HUES6 (cell line): ENCODE results near the gene UNC13C.

Experiments used
- H3K27ac ChIP-seq: 2 replicates; pipeline ENCODE4 v1.7.0; 2013; ENCODE audit warnings: low read depth, mild to moderate bottlenecking, low read length, inconsistent platforms
- H3K27me3 ChIP-seq: 2 replicates; pipeline ENCODE4 v1.6.1; 2013; ENCODE audit warnings: low read length; ENCODE audit not compliant: control insufficient read depth, insufficient read depth
- H3K36me3 ChIP-seq: 2 replicates; pipeline ENCODE4 v1.6.1; 2013; ENCODE audit warnings: low read length; ENCODE audit not compliant: control insufficient read depth, insufficient read depth
- H3K4me1 ChIP-seq: 2 replicates; pipeline ENCODE4 v1.6.1; 2013; ENCODE audit warnings: low read length; ENCODE audit not compliant: control insufficient read depth, insufficient read depth
- H3K4me3 ChIP-seq: 2 replicates; pipeline ENCODE4 v1.5.1; 2013; ENCODE audit warnings: low read depth, low read length
- H3K9ac ChIP-seq: one replicate; pipeline ENCODE4 v1.6.1; 2013; ENCODE audit warnings: mild to moderate bottlenecking, low read length
- H3K9me3 ChIP-seq: 2 replicates; pipeline ENCODE4 v1.6.1; 2013; ENCODE audit warnings: low read depth, low read length; ENCODE audit not compliant: control insufficient read depth, insufficient read depth

The UNC13C gene

DNA sequence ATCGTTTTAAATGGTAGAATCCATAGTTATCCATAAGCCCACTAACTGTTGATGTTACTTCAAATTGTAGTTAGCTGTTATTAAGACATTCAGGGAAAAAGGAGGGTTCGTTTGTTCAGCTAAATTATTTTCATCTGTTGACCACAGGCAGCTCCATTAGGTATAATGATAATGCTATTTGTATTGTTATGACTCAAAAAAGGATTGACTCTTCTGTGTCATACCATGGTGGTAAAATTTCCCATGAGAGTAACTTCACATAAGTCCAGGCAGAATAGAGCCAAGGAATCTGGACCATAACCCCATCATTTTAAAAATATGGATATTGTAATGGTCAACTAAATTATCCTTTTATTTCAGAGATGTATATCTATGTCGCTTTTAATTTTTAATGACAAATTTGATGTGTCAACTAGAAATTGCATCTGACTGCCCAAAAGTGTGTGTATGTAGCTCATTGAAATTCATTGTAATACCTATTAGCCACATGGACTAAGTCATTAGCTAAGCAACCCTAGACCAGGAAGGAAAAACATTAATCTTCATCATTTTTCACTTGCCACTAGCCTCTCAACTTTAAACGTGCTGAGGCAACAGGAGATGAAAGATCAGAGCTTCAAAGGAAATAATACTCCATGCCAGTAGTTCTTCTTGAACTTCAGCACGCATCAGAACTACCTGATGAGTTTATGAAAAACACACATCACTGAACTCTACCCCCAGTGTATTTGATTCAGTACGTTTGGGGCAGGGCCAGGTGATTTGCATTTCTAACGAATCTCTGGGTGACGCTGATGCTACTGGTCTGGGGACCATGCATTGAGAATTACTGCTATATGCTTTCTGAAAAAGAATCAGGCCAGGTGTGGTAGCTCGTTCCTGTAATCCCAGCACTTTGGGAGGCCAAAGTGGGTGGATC is 537.7 kb downstream of the UNC13C start:
- Histone ChIP-seq H3K4me3 (no peak overlapping the region), H3K4me1 (0 out of 2 replicates have a peak, but pooled peaks cover 3% of the 10 kb centered on the region), H3K9me3 (peaks cover 4% of the 10 kb centered on the region; the same call in 1 of the 2 replicates), H3K27me3 (no peaks in the 10 kb centered on the region), H3K36me3 (no peaks in the 10 kb centered on the region), H3K9ac (no peak overlapping the region), H3K27ac (no peak overlapping the region)

DNA sequence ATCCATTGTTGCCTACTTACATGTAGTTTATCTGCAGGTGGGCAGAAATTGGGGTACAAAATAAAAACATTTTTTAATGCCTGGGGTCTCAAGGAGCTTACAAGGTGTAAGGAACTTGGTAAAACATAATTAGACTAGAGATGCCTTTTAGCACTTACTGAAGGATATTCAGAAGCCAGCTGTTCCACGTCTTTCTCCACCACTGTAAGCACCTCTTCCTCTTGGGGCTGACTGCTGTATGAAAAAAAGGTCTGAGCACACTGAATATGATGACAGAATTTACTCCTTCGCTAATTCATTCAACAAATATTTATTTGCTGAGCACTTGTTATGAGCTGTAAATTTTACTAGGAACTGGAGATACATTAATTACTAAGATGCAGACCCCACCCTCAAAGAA is 539.1 kb downstream of the UNC13C start:
- peaks cover 4% of the 10 kb centered on the region; the same call in 1 of the 2 replicates for H3K9me3 ChIP-seq
- H3K4me3 ChIP-seq, result no peak overlapping the region
- no peaks in the 10 kb centered on the region for H3K27me3 ChIP-seq
- H3K4me1 ChIP-seq, result 0 out of 2 replicates have a peak, but pooled peaks cover 3% of the 10 kb centered on the region
- H3K36me3 ChIP-seq, result no peaks in the 10 kb centered on the region
- no peak overlapping the region for H3K27ac ChIP-seq
- H3K9ac ChIP-seq, result no peak overlapping the region

DNA sequence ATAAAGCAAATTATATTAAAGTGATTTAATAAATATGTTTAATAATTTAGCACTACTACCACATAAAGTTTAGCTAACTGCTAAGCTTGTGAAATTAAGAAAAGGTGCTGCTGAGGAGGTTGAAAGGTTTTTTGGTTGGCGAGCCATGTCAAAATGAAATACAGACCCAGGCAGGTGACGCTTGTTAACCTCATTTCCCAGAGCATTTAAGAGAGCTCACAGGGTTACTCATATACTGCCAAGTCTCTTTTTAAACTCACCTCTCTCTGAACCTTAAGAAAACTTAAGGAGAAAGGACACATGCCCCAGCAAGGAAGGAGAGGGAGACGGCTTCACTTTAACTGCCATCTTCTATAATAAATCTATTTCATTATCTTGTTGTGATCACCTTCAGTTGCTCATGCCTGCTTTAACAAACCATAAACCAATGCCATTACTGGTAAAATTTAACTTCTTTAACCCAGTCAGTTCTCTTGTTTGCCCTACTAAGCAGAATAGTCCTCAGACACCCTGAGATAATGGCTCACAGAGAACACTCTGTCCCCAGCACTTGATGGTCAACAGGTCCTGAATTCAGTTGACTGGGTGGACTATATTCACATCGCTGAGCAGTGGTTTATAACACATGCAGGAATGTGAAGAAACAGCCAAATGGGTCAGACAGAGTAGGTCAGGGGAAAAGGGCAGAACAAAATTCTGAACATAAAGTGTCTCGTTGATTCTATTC is 540.1 kb downstream of the UNC13C start:
- Histone ChIP-seq H3K27ac (no peak overlapping the region), H3K9ac (no peak overlapping the region), H3K27me3 (no peaks in the 10 kb centered on the region), H3K4me3 (no peak overlapping the region), H3K9me3 (peaks cover 4% of the 10 kb centered on the region; the same call in 1 of the 2 replicates), H3K4me1 (peaks cover 3% of the 10 kb centered on the region; the same call in 1 of the 2 replicates), H3K36me3 (no peaks in the 10 kb centered on the region)

DNA sequence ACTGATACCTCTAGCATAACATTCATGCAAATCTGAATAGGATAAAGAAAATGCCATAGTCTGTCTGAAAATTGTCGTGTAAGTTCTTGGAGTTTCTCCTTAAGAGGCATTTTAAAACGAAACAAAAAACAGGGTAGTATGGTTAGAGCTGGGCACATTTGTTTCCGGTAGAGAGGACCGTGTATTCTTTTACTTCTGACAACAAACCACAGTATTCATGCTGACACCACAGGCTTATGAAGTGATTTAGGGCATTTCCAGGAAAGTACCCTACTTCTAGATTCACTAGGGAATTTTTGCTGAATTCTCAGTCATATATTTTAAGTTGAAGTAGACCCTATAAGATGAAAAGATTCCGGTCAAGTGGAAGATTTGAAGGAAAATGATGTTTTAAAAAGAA is 541.3 kb downstream of the UNC13C start:
- H3K4me1 ChIP-seq, result peaks cover 3% of the 10 kb centered on the region; the same call in 1 of the 2 replicates

DNA sequence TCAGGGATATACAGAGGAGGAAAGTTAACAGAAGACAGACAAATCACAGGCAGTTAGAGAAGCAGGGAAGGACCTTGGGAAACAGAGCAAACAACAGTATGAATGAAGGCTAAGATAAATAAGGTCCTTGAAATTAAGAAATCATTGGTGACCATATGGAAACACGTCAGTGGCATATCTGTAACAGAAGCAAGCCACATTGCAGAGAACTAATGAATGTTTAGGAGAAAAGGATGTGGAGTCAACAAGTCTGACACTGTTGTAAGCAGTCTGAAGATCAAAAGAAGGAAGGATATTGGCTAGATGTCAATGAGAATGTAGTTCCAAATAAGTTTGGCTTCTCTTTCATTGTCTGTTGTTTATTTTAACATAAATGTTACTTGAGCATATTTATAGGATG is 542.4 kb downstream of the UNC13C start:
- Histone ChIP-seq H3K4me1 (peaks cover 3% of the 10 kb centered on the region; the same call in 1 of the 2 replicates), H3K27ac (no peak overlapping the region), H3K9me3 (no peaks in the 10 kb centered on the region), H3K9ac (no peak overlapping the region), H3K36me3 (no peaks in the 10 kb centered on the region), H3K27me3 (no peaks in the 10 kb centered on the region), H3K4me3 (no peak overlapping the region)

More for the DNA sequence above, 541.3 kb downstream of the UNC13C start:
- no peak overlapping the region for H3K9ac ChIP-seq
- peaks cover 3% of the 10 kb centered on the region; the same call in 1 of the 2 replicates for H3K9me3 ChIP-seq
- H3K27ac ChIP-seq, result no peak overlapping the region
- no peak overlapping the region for H3K4me3 ChIP-seq
- no peaks in the 10 kb centered on the region for H3K27me3 ChIP-seq
- H3K36me3 ChIP-seq, result no peaks in the 10 kb centered on the region

DNA sequence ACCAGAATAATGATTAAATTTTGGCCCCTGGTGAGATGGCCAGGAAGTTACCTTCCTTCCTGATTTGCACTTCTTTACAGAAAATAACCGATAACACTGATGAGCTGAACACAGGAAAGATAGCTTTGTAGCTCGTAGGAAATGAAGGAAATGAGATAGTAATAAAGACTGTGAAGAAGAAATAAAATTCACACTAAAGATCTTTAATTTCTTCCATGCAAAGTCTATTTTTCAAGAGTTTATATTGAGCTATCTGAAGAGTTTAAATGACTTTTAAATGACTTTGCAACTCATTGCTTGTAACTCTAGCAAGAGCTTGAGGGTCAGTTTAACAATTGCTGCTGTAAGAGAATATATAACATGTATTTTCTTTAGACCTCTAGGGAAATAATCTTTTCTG is 543.0 kb downstream of the UNC13C start:
- no peaks in the 10 kb centered on the region for H3K9me3 ChIP-seq
- no peak overlapping the region for H3K27ac ChIP-seq
- no peak overlapping the region for H3K4me3 ChIP-seq
- no peaks in the 10 kb centered on the region for H3K27me3 ChIP-seq
- peaks cover 3% of the 10 kb centered on the region; the same call in 1 of the 2 replicates for H3K4me1 ChIP-seq
- no peak overlapping the region for H3K9ac ChIP-seq
- H3K36me3 ChIP-seq, result no peaks in the 10 kb centered on the region

DNA sequence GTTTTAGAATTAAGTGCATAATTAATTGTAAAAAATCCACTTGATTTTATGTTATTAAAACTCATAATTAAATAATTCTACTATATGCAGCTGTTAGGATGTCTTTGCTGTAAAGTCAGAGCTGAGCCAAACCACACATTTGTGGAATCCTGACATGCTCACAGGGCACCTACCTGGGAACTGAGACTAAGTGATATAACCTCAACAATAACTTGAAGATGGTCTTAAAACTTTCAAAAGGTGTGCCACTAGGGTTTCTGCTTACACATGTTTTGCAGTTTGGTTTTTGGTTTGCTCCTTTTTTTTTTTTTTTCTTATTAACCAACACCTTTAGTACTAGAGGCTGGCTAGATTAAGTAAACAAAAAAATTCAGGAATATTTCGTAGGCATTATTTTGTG is 549.8 kb downstream of the UNC13C start:
- H3K9ac ChIP-seq, result no peak overlapping the region
- H3K36me3 ChIP-seq, result no peaks in the 10 kb centered on the region
- no peak overlapping the region for H3K4me3 ChIP-seq
- H3K9me3 ChIP-seq, result no peaks in the 10 kb centered on the region
- no peaks in the 10 kb centered on the region for H3K27me3 ChIP-seq
- peaks cover 3% of the 10 kb centered on the region; the same call in 1 of the 2 replicates for H3K4me1 ChIP-seq
- H3K27ac ChIP-seq, result no peak overlapping the region

DNA sequence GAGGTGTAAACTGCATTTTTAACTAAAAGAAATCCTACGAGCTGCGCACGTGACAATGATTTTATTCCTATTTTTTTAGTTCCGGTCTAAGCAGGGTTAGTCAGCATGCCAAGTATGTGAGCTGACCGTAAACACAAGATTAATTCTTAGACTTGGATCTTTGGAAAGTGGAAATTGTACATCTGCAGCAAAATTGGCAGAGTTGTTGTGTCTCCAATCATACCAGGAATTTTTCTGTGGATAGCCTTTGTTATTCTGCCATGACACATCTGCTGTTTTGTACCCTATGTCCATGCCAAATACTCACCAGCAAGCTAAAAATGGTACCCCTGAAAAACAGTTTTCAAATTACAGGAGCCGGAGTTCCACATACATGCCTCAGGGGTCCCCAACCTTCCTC is 562.5 kb downstream of the UNC13C start:
- no peaks in the 10 kb centered on the region for H3K4me1 ChIP-seq

DNA sequence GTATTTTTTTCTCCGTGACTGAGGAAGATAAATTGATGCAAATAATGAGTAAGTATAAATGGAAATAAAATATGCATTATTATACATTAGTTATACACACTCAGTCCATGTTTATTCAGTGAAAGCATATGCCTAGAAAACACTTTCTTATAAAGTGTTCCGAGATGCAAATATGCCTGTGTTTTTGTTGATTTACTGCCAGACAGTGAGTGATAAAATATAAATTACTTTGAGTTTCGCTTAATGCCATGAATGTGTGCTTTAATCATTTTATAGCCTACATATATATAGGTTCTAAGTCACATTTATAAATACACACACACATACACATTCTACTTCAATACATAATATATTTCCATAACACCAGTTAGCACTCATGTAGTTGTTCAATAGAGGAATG is 569.2 kb downstream of the UNC13C start:
- Histone ChIP-seq H3K27ac (no peak overlapping the region), H3K36me3 (no peaks in the 10 kb centered on the region), H3K4me3 (no peak overlapping the region), H3K9ac (no peak overlapping the region), H3K4me1 (no peaks in the 10 kb centered on the region), H3K9me3 (no peaks in the 10 kb centered on the region), H3K27me3 (no peaks in the 10 kb centered on the region)

More for the DNA sequence above, 562.5 kb downstream of the UNC13C start:
- Histone ChIP-seq H3K9ac (no peak overlapping the region), H3K9me3 (peaks cover 3% of the 10 kb centered on the region; the same call in 1 of the 2 replicates), H3K4me3 (no peak overlapping the region), H3K27me3 (no peaks in the 10 kb centered on the region), H3K27ac (no peak overlapping the region), H3K36me3 (no peaks in the 10 kb centered on the region)

DNA sequence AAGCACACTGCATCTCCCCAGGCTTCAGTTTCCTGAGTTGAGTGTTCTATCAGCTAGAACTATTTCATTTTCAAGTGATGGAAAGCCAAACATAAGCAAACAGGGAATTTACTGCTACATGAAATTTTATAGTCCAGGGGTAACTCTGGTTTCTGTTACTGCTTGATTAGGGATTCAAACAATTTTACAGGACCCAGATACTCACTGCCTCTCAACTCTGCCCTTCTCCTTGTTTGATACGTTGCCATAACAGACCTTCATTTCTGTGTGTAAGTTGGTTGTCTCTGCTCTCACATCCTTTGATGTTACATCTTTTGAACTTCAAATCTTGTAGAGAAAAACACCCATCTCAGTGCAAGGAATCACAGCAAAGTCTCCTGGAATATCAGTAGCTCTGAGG is 572.7 kb downstream of the UNC13C start:
- Histone ChIP-seq H3K27me3 (no peaks in the 10 kb centered on the region), H3K4me1 (no peaks in the 10 kb centered on the region), H3K4me3 (no peak overlapping the region), H3K27ac (no peak overlapping the region), H3K36me3 (no peaks in the 10 kb centered on the region), H3K9me3 (no peaks in the 10 kb centered on the region), H3K9ac (no peak overlapping the region)

DNA sequence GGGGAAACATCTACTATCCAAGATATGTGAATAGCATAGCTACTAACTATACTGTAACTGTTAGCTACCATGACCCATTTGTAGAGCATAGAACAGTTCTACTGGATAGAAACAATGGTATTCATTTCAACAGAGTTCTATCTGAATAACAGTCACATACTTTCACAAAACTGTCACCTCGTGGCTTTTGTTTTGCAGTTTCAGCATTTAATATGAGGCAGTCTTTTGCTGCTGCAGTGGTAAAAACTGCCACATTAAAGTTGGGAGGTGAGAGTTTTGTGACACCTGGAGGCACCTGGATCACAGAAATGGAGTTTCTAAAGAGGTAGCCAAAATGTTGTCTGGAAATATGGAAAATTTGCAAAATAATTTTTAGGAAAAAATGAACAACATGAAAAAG is 578.0 kb downstream of the UNC13C start:
- no peak overlapping the region for H3K4me3 ChIP-seq
- no peak overlapping the region for H3K9ac ChIP-seq
- no peaks in the 10 kb centered on the region for H3K36me3 ChIP-seq
- H3K4me1 ChIP-seq, result no peaks in the 10 kb centered on the region
- H3K9me3 ChIP-seq, result no peaks in the 10 kb centered on the region
- no peak overlapping the region for H3K27ac ChIP-seq
- no peaks in the 10 kb centered on the region for H3K27me3 ChIP-seq
